HG03442 (cell line): ENCODE data around the gene PTBP1.

Experiments used
- ATAC-seq: cut with Tn5 transposase; IDR thresholded peaks from one replicate; pipeline ENCODE4 v1.9.1; 2021; ENCODE audit warnings: mild to moderate bottlenecking, moderate library complexity; ENCODE audit not compliant: unreplicated experiment

PTBP1 gene

DNA sequence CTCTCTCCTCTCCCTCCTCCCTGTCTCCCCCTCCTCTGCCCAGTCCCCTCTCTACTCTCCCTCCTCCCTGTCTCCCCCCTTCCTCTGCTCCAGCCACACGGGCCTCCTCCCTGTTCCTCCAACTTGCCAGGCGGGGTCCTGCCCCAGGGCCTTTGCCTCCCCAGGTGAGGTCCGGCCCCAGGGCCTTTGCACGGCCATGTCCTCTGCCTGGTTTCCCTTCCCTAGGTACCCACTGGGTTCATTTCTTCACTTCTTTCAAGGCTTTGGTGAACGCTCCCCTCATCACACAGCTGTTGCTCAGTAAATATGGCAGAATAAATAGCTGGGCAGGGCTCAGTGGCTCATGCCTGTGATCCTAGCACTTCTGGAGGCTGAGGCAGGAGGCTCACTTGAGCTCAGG lies 25.2 kb upstream of the PTBP1 start:
- no peak for ATAC-seq

DNA sequence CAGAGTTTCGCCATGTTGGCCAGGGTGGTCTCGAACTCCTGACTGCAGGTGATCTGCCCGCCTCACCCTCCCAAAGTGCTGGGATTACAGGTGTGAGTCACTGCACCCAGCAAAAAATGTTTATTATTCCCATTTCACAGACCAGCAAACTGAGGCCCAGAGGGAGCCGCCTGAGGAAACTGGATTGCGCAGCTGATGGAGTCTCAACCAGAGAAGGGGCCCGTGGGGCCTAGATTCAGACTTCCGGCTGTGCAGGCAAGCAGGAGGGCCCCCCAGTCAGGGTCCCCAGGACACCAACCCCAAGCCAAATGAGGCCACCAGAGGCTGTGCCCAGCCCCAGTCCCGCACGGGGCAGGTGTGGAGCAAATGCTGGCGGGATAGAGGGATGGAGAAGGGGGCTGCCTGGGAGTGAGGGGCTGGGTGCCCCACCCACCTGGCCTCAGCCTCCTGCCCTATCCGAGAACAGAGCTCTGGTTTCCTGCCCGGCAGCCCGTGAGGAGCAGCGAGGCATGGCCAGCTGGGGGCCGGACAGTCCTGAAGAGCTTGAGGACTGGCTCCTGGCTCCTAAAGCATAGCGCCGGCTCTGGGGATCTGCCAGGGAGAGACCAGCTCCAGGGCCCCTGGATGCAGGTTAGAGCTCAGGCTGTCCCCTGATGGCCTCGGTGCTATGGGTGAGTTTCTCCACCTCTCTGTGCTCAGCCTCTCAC lies 24.4 kb upstream of the PTBP1 start:
- ATAC-seq = no peak

DNA sequence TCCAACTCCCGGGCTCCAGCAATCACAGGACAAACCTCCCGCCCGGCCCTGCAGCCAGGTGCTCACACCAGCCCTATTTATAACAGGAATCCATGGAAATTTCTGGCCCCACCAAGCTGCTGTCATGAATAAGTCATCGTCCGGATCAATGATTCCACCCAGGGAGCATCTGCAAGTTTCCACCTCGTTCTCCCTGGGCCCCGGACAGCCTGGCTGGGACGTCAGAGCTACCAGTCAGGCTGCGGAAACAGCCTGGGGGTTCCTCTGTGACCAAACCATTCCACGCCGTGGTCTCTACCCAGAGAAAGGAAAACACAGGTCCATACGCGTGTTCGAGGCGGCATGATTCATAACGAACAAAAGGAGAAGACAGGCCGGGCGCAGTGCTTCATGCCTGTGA lies 20.7 kb upstream of the PTBP1 start:
- no peak for ATAC-seq

DNA sequence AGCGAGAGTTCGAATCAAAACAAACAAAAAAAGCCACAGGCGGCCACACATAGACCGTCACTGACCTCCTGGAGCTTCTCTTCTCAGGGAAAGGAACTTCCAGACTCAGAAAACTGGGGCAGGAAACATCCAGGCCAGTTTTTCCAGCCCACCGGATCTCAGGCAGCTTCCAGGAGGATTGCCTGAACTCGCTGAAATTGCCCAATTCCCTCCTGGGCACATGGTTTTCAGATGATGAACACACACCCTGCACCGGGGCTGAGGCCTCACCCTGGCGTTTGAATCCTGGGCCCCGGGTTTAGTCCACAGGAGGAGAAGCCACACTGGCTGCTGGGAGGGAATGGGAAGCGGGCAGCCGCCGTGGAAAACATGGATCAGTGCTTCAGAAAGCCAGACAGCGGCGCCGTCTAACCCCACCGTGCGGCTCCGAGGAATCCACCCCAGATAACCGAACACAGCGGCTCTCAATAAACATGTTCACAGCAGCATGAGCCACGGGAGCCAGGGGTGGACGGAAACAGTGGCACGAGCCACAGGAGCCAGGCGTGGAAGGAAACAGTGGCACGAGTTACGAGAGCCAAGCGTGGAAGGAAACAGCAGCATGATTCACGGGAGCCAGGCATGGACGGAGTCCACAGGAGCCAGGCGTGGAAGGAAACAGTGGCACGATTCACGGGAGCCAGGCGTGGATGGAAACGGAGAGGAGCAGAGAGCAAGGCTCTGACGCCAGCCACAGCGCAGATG lies 18.2 kb upstream of the PTBP1 start:
- no peak for ATAC-seq

DNA sequence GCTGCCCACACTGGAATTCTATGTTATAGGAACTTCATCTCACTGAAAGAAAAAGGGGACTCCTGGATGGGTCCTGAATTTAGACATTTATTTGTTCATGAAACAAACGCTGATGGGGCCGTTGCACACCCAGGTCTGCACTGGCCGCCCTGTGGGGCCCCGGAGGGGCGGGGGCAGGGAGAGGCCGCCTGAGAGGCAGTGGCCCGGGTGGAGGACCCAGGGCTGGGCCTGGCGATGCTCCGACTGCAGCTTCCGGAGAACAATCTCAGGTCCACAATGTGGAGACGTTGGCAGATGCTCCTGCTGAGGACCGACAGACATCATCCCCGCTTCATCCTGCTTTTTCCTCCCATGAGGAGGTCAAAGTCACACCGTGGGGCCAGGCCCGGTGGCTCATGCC lies 16.3 kb upstream of the PTBP1 start:
- no peak for ATAC-seq

DNA sequence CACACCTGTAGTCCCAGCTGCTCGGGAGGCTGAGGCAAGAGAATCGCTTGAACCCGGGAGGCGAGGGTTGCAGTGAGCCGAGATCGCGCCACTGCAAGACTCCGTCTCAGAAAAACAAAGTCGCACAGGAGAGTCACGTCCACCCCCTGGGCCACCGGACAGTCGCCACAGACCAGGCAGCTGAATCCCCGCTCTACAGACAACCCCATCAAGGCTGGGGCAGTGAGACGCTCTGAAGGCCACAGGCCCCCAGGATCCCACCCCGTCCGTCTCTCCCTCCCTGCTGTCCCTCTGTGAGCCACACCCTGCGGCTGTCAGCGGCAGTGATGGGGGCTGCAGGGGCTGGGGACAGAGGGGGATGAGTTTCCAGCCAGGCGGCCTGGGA lies 15.5 kb upstream of the PTBP1 start:
- no peak for ATAC-seq

DNA sequence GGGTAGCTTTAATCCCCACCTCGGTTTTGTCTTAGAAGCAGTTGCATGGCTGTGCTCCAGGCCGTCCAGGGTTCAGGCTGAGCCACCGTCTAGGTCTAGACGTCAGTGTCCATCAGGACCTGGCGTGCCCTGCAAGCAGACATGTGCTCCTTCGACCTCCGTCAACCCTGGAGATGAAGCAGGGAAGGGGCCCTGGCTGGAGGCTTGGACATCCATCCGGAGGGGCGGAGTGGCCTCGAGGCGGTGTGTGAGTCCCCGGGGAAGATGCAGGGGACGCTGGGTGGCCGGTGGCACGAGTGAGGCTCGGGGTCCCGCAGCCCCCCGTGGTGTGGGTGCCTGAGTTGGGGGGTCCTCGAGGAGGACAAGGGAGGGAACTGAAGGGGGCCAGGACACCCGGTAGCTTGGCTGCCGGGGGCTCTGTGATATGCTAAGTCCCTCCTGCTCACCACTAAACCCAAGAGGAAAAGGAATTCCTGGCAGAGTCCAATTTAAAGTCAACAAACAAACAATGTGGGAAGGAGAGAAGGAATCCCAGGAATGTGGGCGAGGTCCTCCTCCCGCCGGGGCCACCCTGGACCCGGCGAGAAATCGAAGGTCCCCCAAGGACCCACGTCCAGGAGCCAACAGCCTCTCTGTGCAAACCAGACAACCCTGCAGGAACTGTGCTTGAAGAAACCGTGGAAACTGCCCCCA lies 14.9 kb upstream of the PTBP1 start:
- ATAC-seq = no peak

DNA sequence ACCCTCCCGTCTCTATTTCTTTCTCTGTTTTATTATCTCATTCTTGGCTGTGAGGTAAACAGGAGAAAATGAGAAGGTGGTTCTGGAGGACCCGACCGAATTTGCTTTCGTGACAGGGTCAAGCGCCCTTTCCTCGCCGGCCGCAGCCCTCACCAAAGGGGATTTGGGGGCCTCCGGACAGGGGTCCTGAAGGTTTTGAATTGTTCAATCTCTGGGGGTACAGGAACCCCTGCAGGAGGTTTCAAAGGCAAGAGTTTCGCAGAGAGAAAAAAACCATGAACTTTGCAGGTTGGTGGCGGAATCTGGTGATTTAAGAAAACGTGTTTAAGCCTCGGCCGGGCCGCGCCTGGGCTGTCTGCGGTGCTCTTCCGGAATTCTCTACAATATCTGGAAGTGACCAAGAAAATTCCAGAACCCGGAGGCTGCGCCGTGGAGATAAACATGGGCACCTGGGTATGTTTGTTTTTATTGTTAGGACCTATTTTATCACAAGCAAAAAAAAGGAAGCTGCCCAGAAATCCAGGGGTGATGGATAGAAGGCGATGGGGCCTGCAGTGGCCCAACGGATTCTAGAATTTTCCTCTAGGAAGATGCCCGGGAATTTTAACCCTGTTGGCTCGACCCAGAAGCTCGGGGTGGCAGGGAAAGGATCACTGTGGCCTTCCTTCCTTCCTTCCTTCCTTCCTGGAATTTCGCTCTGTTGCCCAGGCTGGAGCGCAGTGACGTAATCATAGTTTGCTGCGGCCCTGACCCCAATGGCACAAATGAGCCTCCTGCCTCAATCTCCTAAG lies 14.2 kb upstream of the PTBP1 start:
- no peak for ATAC-seq

DNA sequence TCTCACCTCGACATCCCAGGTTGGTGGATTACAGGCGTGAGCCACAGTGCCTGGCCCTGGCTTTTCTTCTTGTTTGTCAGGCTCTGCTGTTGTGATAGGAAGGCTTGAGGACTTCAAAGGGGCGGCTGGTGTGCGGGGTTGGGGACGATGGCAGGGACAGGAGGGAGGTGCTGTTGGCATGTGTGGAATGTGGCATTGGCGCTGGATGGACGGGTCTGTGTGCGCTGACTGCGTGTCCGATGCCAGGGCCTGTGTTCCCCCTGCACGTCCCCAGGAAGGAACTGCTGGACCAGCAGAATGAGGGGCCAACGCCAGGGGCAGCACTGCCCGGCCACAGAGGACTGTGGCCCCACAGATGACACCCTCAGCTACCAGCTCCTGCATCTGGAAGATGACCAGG lies 12.7 kb upstream of the PTBP1 start:
- ATAC-seq = no peak

DNA sequence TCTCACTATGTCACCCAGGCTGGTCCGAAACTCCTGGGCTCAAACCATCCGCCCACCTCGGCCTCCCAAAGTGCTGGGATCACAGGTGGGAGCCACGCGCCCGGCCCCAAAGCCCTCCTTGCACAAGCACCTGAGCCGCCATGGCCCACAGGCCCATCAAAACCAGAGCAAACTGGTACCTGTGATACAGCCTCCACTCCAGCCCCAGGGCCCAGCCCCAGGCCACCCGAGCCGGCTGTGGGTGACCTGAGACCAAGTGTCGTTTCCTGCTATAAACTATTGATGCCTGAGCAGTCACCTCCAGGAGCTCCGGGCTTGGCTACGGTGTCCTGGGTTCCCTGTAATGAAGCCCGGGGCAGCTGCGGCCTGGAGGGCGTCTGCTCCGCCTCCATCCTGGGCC lies 9.7 kb upstream of the PTBP1 start:
- ATAC-seq = no peak

DNA sequence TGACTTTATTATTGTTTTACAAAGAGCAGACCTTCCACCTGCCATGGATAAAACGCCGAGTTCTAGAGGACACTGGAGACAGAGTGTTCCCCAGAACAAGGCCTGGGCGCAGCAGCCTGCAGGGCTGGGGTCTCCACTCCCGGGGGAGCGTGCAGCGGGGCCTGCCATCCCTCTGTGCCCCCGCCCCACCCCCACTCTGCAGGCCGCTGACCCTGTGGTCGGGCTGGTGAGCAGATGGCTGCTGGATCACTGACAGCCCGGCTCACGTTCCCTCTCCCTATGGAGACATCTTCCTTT lies 8.6 kb upstream of the PTBP1 start:
- ATAC-seq = no peak

DNA sequence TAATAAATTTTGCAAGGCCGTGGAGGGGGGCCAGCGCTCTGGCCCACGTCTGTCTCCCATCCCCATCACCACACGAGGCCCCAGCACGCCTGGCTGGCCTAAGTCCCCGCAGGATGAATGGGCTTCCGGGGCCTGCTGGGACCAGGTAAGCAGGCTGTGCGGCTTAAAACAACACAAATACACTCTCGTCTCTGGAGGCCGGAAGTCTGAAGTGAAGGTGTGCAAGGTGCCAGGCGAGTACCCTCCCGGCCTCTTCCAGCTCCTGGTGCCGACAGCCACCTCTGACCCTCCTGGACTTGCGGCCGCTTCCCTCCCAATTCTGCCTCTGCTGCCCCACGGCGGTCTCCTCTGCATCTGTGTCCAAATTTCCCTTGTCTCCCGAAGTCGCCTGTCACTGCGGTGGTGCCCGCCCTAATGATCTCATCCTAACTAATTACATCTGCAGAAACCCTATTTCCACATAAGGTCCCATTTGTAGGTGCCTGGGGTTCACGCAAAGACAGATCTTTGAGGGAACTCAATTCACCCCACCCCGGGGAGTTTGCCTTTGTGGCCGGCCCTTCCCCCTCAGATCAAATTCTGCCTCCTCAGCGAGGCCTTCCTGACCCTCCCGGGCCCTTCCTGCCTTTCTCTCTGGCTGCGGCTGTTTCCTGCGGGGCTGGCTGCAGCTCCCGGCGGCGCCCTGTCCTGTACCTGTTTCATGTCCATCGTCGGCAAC lies 8.1 kb upstream of the PTBP1 start:
- no peak for ATAC-seq

DNA sequence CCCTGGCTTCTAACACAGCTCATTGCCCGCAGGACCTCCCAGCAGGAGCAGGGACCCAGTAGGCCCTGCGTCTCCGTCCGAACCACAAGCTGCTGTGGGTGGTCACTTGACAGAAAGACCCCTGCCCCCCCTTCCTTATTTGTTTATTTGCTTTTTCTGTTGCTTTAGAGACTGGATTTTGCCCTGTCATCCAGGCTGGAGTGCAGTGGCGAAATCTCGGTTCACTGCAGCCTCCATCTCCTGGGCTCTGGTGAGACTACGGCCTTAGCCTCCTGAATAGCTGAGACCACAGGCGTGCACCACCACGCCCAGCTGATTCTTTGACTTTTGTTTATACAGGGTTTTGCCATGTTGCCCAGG lies 7.6 kb upstream of the PTBP1 start:
- no peak for ATAC-seq

DNA sequence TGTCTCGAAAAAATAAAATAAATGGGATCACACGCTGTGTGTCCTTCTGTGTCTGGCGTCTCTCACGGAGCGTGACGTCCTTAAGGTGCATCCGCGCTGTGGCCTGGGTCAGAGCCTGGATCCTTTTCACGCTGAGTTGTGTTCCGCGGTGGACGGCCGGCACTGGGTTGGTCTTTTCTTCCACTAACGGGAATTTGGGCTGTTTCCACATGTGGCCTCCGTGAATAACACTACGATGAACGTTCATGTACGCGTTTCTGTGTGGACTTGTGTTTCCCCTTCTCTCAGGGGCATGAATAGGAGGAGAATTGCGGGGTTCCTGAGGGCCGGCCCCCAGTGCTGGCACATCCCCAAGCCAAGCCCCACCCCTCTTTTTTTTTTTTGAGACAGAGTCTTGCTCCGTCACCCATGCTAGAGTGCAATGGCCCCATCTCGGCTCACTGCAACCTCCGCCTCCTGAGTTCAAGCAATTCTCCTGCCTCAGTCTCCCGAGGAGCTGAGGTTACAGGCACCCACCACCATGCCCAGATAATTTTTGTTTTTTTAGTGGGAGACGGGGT lies 6.2 kb upstream of the PTBP1 start:
- no peak for ATAC-seq

DNA sequence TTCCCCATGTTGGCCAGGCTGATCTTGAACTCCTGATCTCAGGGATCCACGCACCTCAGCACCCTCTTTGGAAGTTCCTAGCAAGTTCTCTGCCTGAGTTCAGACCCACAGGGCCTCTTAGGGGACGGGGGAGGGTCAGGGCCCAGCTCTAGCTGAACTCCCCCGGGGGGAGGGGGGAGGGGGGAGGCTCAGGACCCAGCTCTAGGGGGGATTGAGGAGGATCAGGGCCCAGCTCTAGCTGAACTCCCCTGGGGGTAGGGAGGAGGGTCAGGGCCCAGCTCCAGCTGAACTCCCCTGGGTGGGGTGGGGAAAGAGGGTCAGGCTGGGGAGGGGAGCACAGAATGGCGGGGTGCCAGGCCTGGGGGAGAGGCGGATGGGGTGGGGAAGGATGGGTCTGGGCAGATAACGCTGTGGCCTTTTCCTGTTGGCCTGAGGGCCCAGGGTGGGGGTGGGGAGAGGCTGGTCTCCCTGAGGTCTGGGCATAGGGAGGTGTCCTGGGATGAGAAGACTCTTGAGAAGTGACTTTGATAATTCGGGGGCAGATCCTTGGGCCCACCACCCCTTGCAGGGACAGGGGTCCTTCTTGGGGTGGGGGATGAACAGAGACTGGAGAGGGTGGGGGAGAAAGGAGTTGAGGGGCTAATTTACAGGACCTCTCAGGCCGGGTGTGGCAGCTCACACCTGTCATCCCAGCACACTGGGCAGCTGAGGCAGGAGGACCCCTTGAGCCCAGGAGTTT lies 5.5 kb upstream of the PTBP1 start:
- ATAC-seq = no peak

DNA sequence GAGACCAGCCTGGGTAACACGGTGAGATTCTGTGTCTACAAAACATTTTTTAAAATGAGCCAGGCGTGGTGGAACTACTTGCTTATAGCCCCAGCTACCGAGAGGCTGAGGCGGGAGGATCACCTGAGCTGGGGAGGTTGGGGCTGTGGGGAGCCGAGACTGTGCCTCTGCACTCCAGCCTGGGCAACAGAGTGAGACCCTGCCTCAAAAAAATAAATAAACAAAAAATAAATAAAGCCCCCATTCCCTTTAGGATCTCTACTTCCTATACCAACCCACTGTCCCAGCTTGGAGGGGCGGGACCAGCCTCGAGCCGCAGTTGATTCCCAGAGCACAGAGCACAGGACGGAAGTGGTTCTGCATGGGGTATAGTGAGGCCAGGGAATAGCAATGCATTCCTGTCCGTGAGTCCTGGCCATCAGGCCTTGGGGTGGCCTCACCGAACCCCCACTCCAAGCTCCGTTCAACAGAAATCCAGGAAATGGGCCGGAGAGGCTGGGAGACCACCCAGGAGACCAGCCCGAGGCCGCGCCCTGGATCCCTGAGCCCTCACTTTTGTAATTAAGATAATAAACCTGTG lies 4.9 kb upstream of the PTBP1 start:
- no peak for ATAC-seq

DNA sequence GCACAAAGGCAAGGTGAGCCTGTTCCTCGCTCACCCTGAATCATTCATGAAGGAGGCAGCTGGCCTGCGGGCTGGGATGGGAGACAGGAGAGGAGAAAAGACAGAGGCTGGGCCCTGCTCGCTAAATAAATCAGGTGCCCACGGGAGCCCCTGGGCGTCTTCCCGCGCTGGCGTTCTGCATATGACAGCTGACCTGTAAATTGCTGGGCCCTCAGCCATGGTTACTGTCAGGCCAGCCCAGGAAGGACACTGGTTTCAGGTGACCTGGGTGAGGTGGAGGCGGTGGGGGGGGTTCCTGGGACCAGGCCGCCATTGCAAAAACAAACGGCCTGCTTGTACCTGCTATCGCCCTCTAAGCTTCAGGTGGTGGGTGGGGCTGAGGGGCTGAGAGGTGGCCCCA lies 3.4 kb upstream of the PTBP1 start:
- ATAC-seq = no peak

DNA sequence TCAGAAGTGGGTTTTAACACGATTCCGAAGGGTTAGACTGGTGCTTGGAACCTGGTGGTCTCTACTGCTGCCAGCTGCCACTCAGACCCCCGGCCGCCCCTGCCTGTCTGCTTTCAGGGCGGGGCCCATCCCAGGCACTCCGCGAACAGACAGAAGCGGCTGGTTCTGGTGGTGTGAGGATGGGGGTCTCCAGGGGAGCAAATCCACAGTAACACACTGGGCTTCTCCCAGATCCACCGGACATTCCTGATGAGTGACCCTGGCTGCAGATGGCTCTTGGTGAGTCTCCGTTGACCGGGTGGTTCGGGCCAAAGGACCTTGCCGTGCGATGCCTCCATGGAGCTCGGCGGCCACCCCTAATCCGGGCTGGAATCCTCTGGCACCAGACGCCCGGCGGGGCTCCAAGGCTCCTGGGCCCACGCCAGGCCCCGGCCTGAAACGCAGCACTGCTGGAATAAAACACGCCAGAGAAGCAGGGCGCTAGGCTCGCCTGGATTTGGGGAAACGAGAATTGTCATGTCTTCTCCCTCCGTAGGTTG lies 2.1 kb upstream of the PTBP1 start:
- ATAC-seq = no peak
